Osteoblast (primary cell): ENCODE results near the gene ATP5F1E. TPM values are rescaled to one million over a fixed set of nuclear protein-coding genes. Genes with fewer than 3 reads are reported as not detected.
A peak's percentile ranks its signal among the peaks of the same experiment; 100 is the strongest.
"Not testable (repeated sequence)": the region's sequence is repeated elsewhere in the genome, so short reads cannot be mapped to it uniquely, and the experiment has no call there.

Experiments used
- DNase-seq: peaks from one replicate; pipeline ENCODE4 v3.0.0; 2011; ENCODE audit warnings: low spot score, mixed read lengths; ENCODE audit not compliant: insufficient read length; ENCODE audit errors: missing footprints
- H2AFZ ChIP-seq: 2 replicates; pipeline ENCODE4 v1.6.0; 2011; ENCODE audit warnings: mild to moderate bottlenecking, low read length
- H3K27ac ChIP-seq: 2 replicates; pipeline ENCODE4 v1.5.1; 2011; ENCODE audit warnings: mild to moderate bottlenecking, low read depth, low read length, moderate library complexity
- H3K27me3 ChIP-seq: 2 replicates; pipeline ENCODE4 v1.6.0; 2012; ENCODE audit warnings: mild to moderate bottlenecking, control low read depth, inconsistent platforms, low read length, moderate library complexity; ENCODE audit not compliant: insufficient read depth
- H3K36me3 ChIP-seq: 2 replicates; pipeline ENCODE4 v1.5.1; 2011; ENCODE audit warnings: mild to moderate bottlenecking, low read length, control low read depth, moderate library complexity; ENCODE audit not compliant: insufficient read depth
- H3K4me1 ChIP-seq: 2 replicates; pipeline ENCODE4 v1.5.1; 2011; ENCODE audit warnings: mild to moderate bottlenecking, low read length, control low read depth, moderate library complexity; ENCODE audit not compliant: insufficient read depth
- H3K4me2 ChIP-seq: 2 replicates; pipeline ENCODE4 v1.6.0; 2011; ENCODE audit warnings: mild to moderate bottlenecking, low read length; ENCODE audit not compliant: insufficient read depth
- H3K4me3 ChIP-seq: fragments of 200-600 bp; sonication (generic); 3 replicates; pipeline ENCODE4 v1.5.1; 2012; ENCODE audit warnings: mild to moderate bottlenecking, low read length, inconsistent platforms; ENCODE audit not compliant: insufficient read depth
- H3K79me2 ChIP-seq: 2 replicates; pipeline ENCODE4 v1.6.0; 2012; ENCODE audit warnings: mild to moderate bottlenecking, low read length, control low read depth, inconsistent platforms; ENCODE audit not compliant: insufficient read depth
- H3K9me3 ChIP-seq: 2 replicates; pipeline ENCODE4 v1.5.1; 2011; ENCODE audit warnings: low read depth, low read length, control low read depth
- H4K20me1 ChIP-seq: 2 replicates; pipeline ENCODE4 v1.6.0; 2012; ENCODE audit warnings: mild to moderate bottlenecking, low read length, control low read depth; ENCODE audit not compliant: insufficient read depth
- total RNA-seq: library from RNA; depleted of rRNA; stranded (reverse); fragments of >200 nt; gene quantifications from 2 replicates; pipeline ENCODE4 v1.2.3, GENCODE V29; 2012
- TF ChIP-seq, protein P1 (sequence below): IDR thresholded peaks from 2 replicates; pipeline ENCODE4 v1.5.1; 2011; ENCODE audit warnings: mild to moderate bottlenecking, low read depth, low read length, moderate library complexity; ENCODE audit errors: extremely low read depth

ATP5F1E gene
- total RNA-seq, 1 donor: 19.5 TPM

DNA sequence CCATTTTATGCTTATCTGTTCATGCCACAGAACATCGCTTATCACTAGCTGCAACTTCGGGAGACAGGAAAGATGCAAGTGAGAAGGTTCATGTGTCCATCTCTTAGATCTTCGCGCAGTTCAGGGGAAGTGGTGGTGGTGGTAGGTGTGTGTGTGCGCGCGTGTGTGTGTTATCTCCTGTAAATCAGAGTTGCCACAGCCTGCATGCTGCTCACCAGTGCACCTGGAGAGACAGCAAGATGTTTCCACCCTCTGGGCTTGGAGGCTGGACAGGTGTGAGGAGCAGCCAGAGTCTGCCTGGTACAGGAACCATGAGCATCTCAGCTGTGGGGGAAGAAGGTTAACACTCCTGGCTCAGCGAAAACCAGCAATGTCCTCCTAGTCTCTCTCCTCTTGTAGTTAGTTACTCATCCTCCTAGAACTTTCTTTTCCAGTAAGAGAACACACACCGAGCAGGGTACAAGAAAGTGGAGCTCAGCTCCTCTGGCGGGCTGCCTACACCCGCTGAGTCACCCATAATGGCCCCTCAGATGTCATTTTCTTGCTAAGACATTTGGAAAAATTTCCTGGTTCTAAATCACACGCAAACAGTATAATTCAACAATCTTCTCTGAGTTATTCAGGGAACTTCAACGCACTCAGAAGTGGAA, 18.1 kb downstream of the ATP5F1E start:
- H3K27me3 ChIP-seq: no peaks in the 10 kb centered on the region
- H3K4me3 ChIP-seq: no peak overlapping the region
- peak overlapping the region; percentile 53 for H3K4me2 ChIP-seq
- DNase-seq: peak; percentile 11
- H3K27ac ChIP-seq: peak overlapping the region; percentile 58
- no peaks in the 10 kb centered on the region for H3K36me3 ChIP-seq
- no peaks in the 10 kb centered on the region for H3K9me3 ChIP-seq
- TF ChIP-seq, protein P1, sequence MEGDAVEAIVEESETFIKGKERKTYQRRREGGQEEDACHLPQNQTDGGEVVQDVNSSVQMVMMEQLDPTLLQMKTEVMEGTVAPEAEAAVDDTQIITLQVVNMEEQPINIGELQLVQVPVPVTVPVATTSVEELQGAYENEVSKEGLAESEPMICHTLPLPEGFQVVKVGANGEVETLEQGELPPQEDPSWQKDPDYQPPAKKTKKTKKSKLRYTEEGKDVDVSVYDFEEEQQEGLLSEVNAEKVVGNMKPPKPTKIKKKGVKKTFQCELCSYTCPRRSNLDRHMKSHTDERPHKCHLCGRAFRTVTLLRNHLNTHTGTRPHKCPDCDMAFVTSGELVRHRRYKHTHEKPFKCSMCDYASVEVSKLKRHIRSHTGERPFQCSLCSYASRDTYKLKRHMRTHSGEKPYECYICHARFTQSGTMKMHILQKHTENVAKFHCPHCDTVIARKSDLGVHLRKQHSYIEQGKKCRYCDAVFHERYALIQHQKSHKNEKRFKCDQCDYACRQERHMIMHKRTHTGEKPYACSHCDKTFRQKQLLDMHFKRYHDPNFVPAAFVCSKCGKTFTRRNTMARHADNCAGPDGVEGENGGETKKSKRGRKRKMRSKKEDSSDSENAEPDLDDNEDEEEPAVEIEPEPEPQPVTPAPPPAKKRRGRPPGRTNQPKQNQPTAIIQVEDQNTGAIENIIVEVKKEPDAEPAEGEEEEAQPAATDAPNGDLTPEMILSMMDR: no peak
- H4K20me1 ChIP-seq: no peaks in the 10 kb centered on the region
- H2AFZ ChIP-seq: no peak overlapping the region
- H3K4me1 ChIP-seq: peaks cover 29% of the 10 kb centered on the region
- no peaks in the 10 kb centered on the region for H3K79me2 ChIP-seq

DNA sequence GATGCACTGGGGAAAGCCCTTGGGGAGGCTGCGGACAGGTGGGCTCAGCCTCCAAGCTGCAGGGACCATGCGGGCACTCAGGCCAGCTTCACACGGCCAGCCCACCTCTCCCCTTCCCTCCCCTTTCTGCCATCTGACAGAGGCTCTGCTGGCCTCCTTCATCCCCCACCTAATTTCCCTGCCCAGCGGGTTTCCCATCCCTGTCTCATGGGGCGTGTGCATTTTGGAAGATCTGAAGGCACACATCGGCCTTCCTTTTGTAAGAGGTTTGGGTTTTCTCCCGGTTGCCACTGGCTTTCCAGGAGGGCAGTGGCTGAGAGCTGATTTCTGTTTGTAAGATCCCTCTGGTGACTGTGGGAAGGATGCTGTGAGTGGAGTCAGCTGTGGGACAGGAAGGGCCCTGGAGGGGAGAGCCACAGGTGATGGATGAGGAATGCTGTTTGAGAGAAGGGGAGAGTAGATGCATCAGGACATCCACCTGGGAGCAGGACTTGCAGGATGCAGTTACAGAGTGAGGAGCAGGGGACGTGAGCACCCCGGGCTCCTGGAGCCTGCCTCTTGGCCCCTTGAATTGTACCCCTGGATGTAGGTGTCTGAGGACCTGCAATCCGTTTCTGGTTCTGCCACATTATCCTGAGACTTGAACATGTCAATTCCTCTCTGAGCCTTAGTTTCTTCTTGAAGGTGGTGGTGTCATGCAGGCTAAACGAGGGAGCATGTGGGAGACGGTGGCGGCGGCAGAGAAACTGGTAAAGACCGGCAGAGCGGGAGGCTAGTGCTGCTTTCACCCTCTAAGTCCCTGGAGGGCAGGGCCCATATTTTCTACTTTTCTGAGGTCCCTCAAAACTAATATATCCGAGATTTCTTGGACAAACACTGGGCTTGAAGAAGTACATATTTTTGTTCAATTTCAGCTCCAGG, 18.8 kb downstream of the ATP5F1E start:
- Histone ChIP-seq H3K9me3 (no peaks in the 10 kb centered on the region), H2AFZ (no peak overlapping the region), H3K4me2 (no peak overlapping the region), H4K20me1 (no peaks in the 10 kb centered on the region), H3K79me2 (no peaks in the 10 kb centered on the region), H3K27ac (no peak overlapping the region), H3K36me3 (no peaks in the 10 kb centered on the region), H3K4me3 (no peak overlapping the region), H3K4me1 (peaks cover 29% of the 10 kb centered on the region), H3K27me3 (no peaks in the 10 kb centered on the region)
- TF ChIP-seq, protein P1: no peak
- DNase-seq: peak; percentile 36

DNA sequence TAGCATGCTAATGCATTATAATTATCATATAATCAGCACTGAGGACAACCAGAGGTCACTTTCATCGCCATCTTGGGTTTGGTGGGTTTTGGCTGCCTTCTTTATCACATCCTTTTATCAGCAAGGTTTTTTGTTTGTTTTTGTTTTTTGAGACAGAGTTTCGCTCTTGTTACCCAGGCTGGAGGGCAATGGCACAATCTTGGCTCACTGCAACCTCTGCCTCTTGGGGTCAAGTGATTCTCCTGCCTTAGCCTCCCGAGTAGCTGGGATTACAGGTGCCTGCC, 20.3 kb downstream of the ATP5F1E start:
- H3K36me3 ChIP-seq, H3K27me3 ChIP-seq, H4K20me1 ChIP-seq, DNase-seq, H3K9me3 ChIP-seq, H3K4me3 ChIP-seq, H3K79me2 ChIP-seq: not testable (repeated sequence)
- H3K4me2 ChIP-seq: peak overlapping the region; percentile 77
- H3K27ac ChIP-seq: peak overlapping the region; percentile 93
- peaks cover 29% of the 10 kb centered on the region for H3K4me1 ChIP-seq
- peak overlapping the region; percentile 85 for H2AFZ ChIP-seq

DNA sequence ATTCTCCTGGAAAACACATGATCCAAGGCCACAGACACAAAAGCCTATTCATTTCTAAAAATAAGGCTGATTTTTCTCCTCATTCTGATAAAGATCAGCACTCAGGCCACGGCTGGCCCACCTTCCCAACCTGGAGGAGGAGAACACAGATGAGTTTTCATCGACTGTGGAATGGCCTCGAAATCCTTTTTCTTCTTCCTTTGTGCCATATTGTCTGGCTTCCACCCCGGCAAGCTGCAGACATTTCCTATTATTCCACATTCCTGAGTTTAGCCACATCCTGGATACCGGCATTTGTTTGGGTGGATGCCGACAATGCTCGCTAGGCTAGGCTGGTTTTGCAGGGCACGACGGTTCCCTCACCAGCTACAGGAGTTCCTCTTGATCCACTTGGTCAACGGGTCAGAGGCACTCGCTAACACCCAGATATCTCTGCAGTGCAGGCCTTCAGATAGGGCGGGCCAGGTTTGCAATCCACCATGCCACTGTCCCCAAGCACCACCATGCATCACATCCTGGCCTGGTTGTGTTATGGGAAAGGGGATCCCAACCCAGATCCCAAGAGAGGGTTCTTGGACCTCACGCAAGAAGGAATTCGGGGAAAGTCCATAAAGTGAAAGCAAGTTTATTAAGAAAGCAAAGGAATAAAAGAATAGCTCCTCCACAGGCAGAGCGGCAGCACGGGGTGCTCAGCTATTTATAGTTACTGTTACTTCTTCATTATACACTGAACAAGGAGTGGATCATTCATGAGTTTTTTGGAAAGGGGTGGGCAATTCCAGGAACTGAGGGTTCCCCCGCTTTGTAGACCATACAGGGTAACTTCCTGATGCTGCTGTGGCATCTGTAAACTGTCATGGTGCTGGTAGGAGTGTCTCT, 20.9 kb downstream of the ATP5F1E start:
- H3K4me2 ChIP-seq: peak overlapping the region; percentile 77
- H3K9me3 ChIP-seq: no peaks in the 10 kb centered on the region
- no peaks in the 10 kb centered on the region for H3K27me3 ChIP-seq
- DNase-seq: peak; percentile 99
- H3K4me1 ChIP-seq: peaks cover 33% of the 10 kb centered on the region
- peaks cover 7% of the 10 kb centered on the region for H3K79me2 ChIP-seq
- peak overlapping the region; percentile 53 for H3K4me3 ChIP-seq
- H3K36me3 ChIP-seq: no peaks in the 10 kb centered on the region
- H2AFZ ChIP-seq: peak overlapping the region; percentile 85
- peak overlapping the region; percentile 93 for H3K27ac ChIP-seq
- no peaks in the 10 kb centered on the region for H4K20me1 ChIP-seq
- TF ChIP-seq, protein P1: no peak
